Activated CD8-positive, alpha-beta memory T cell treated with anti-CD3 and anti-CD28 coated beads for 1 hour (primary cell): ENCODE measurements around the gene PRDM11.

ENCODE experiments used
- DNase-seq, 2 donors: peaks; one replicate each; pipeline ENCODE4 v3.0.0-alpha.2; 2020; ENCODE audit warnings: low read depth in 1 of 2; ENCODE audit errors: extremely low read depth in 1 of 2

Gene PRDM11

DNA sequence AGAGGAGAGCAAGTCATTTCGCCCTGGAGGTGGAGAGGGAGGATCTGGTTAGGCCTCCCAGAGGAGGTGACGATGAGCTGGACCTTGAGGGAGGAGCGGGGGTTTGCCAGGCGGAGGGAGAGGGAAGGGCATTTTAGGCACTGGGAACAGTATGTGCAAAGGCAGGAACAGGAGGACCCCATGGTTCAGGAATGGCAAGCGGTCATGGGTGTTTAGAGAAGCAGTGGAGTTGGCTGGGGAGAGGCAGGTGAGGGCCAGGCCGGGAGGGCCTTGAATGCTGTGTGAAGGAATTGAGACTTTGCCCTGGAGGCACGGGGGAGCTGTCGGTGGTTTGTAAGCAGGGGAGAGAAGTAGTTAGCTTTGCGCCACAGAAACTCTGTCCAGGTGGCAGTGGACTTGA lies 10.3 kb downstream of the PRDM11 start:
- no peak for DNase-seq

DNA sequence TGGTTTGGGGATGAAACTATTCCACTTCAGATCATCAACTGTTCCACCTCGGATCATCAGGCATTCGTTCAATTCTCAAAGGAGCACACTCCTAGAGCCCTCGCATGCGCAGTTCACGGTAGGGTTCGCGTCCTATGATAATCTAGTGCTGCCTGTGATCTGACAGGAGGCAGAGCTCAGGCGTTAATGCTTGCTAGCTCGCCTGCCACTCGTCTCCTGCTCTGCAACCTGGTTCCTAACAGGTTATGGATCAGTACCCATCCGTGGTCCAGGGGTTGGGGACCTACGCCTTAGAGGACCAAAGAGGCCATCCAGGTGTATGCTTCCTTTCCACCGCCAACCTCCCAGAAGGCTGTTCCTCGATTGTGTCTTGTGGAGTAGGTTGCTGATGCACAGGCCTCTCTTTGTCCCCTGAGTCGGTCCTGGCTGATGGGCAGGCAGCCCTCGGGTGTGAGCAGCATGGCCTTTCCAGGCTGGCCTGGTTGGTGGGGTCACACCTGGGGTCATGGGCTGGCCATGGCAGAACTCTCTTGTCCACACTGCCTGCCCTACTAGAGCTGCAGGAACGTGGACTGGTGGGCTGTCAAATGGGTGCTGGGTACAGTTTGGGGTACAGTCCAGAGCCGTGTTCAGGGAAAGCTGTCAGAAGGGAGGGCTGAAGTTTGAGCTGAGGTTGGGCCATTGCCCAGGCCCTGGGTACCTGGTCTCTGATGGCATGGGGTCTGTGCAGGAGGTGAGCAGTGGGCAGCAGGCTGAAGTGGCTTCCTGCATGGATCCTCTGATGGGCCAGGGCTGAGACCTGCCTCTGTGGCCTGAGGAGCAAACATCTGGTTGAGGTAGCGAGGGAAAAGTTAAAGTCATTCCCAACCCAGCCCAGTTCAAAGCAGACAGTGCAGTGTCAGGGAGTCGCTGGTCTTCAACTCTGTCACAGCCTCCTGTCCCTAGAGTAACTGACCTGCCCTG lies 11.1 kb downstream of the PRDM11 start:
- DNase-seq = no peak

DNA sequence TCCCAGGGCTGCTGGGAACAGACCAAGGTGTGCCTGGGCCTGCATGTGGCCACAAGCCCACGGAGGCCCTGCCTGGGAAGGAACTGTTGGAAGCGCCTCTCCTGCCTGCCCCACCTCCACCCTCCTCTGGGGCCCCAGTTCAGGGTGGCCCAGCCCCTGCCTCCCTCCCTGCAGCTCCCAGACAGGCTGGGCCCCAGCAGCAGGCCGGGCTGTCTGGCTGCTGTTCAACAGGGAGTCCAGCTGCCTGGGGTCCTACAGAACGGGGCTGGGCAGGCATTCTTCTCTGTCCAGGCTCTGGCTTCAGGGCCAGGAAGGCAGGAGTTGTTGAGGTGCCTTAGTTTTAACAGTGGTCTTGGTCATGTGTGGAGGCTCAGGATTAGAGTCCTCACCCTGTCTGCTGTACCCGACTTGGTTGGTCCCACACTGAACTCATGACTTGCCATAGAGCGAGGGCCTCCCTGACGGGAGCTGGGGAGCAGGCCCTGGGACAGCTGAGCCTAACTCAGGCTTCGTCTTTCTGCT lies 11.8 kb downstream of the PRDM11 start:
- no peak for DNase-seq

DNA sequence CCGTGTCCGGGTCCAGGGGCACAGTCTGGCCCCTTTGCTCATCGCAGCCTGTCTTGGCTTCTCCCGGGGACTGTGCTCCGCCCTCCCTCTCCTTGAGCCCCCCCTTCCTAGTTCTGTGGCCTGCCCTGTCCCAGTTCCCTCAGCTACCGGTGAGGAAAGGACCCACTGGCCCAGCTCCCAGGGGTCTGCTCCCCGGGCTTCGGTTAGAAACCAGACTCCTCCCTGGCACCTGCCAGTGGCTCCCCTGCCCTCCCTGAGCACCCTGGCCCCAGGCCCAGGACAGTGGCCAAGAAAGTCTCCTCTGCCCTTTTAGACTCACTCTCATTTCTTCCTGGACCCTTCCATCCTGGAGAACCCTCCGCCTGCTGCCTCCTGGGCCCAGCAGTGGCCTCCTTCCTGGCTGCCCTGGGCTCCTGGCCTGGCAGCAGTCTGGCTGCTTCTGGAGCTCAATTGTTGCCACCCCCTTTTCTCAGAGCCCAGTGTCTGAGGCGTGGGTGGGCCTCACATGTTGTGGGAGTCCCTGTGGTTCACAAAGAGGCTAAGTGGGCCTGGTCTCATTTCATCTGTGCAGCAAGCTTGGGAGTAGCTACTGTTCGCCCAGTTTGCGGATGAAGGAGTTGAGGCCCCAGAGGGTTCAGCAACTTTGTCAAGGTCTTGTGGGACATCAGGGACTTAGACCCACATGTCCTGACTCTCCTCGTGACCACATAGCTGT lies 12.6 kb downstream of the PRDM11 start:
- no peak for DNase-seq

DNA sequence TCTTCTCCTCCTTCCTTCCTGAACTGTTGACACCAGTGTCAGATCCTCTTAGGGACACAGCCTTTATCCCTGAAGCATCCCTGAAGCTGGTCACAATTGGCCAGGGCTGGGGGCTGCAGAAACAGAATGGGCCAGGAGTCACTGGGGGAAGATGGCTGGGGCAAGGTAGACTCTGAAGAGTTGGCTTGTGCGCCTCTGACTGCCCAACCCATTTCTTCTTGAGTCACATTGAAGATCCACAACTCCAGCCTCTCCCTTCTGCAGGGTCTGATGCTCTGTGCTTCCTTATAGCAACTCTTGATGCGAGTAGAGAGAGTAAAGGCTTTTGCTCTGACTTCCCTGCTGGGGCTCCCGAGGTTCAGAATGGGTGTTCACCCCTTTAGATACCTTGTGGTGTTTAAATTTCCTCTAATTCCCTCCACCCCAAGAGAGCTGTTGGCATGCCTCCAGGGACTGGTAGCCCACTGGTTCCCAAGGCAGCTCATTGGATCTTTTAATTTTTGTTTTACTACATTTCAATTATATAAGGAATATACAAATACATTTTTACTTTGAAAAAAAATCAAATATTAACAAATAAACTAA lies 13.4 kb downstream of the PRDM11 start:
- no peak for DNase-seq

DNA sequence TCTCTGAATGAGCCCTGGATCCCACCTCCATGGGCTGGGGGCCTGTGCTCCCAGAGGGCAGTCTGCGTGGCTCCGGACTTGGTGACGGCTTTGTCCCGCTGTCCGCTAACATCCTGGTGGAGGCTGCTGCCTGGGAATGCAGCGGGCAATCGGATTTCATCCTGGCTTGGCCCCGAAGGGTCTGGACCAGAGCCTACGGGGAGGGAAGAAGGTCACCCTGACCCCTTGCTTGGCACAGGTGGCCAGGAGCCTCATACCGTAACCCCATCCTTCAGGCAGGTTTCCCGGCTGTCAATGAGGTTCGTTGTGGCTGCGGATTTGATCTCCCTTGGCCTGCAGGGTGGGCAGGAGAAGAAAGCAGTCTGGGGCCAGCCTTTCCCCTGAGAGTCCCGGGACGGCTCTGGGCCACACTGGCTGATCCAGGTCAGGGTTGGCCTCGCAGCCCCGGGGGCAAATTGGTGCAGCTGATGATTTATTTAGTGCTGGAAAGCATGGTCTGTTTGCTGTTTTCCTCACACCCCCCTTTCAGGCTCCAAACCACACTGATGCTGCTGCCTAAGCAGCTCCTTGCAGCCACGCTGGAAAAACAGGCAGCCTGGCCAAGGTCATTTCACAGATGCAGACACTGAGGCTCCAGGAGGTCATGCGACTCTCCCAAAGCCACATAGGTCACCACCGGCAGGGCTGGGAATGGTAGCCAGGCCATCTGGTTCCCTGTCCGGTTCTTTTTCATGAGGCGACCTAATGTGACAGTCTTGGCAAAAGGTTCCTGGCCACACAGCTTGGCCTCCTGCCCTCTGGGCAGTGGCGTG lies 15.0 kb downstream of the PRDM11 start:
- no peak for DNase-seq

DNA sequence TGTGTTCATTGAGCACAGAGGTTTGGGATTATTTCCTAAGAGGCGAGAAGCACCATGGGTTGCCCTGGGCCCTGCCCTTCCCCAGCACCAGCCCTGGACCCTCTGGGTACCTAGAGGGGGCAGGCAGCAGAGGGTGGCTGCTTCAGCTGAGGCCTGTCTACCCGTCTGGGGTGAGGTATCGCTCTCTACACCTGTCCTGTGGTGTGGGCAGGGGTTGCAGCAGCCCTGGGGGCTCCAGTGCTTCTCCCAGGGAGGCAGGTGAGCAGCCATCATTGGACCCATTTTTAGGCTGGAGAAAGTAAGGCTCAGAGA lies 15.6 kb downstream of the PRDM11 start:
- DNase-seq = no peak

DNA sequence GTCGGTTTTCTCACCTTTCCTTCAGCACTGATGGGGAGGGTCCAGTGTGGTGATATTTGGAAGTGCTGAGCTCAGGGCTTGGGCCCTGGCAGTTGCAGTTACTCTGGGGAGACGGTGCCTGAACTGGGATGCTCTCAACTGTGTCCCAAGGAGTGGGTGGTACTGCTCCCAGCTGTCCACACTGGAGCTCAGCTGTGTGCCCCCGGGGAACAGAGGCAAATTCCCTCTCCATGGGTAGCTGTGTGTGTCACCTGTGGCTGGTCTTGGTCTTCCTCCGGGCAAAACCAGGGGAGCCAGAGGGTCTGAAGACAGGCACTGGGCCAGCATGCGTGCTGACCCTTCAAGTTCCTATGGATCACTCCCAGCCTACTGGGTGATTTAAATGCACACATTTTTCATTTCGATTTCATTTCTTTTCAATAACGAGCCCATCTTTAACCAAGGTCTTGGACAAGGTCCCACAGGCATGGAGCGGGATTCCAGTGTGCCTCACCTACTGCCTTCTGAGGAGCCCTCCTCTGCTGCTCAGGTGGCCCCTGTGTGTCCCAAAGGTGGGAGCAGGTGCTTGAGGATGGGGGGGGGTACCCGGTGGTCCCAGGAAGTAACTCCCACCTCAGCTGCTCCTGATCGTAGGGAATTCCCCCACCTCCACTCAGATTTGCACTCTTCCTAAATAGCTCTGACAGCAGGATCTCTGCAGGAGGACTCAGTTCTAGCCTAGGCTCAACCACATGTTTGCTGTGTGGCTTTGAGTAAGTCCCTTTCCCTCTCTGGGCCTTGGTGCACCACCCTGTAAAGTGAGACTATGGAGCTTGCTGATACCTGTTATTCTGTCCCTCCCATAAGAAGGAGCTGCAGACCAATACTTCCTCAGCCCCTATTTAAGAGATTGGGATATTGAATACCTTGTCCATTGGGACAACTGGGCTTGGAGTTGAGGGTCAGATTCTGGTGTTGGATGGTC lies 16.8 kb downstream of the PRDM11 start:
- DNase-seq = no peak

DNA sequence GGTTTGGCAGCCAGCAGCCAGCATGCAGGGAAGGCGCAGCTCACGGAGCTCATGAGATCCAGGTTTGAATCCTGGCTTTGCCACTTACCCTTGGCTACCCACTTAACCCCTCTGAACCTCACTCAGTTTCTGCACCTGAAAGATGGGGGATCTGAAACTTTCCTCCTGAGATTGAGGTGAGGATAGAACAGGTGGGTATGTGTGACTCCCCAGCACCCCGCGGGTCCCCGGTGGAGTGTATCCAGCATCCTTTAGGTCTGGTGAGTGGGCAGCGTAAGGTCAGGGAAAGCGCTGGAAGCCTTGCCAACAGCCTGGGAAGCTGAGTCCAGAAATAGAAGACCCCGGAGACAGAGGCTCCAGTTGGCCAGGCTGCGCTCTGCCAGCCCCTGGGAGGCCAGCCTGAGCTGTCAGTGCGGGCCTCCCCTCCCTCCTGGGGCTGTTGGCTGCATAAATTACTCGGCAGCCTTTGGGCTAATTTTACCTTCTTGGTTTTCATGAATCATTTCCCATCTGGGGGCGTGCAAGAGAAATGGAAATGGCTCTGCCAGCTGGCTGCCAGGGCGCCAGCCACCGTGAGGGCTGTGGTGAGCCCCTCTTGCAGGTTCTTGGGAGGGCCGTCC lies 17.6 kb downstream of the PRDM11 start:
- no peak for DNase-seq

DNA sequence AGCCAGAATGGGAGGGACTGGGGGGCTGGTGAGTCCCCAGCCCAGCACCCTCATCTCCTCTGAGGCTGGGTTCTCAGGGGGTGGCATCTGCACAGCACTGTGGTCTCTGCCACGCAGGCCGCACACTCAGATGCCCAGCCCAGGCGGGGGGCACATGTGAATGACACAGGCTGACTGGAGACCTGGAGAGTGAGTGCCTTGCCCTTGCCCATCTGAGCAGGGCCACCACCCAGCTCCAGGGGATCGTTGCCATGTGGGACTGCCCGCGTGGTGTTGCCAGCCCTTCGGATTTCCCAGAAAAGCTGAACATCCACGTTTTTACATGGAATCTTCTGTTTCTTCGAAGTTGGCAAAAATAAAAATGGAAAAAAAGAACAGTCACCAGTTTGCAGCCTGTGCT lies 18.9 kb downstream of the PRDM11 start:
- no peak for DNase-seq

DNA sequence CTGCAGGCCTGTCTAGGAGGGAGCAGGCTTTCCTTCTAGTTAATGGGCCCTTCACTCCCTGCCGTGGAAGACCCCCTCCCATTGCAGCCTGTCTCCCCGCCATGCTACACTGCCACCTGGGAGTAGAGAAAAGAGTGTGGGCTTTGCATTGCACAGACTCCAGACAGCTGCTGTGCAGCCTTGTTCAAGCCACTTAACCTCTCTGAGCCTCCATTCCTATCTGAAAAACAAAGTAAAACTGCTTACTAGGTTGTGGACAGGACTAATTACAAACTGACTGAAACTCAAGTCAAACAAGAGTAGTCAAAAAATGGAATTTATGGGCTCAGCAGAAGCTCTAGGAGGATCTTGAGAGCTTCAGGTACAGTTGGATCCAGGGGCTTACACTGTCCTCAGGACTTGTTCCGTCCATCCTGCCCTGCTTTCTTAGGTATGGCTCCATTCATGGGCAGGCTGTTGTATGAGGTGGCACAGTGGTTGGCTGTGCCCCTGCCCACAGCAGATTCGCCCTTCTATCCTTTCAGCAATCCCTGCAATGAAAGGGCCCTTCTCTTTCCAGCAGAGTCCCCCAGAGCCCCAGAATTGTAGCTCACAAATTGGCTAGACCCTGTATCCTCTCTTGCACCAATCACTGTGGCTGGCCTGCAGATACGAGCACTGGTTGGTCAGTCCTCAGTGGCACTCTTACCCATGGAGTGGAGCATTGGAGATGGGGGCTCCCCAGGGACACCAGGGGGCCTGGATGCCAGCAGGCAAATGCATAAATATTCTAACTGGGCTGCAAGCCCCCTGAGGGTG lies 19.6 kb downstream of the PRDM11 start:
- DNase-seq = no peak

DNA sequence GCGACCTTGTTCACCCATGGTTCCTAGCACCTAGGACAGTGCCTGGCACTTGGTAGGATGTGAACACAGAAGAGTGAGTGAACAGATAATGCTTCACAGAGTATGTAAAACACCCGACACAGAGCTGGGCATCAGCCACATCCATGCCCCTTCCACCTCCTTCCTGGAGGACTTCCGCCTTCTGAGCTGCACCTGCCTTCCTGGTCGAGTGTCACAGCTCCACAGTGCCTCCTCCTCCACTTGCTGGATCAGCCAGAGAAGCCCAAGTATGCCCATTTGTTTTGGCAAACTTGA lies 20.1 kb downstream of the PRDM11 start:
- no peak for DNase-seq

DNA sequence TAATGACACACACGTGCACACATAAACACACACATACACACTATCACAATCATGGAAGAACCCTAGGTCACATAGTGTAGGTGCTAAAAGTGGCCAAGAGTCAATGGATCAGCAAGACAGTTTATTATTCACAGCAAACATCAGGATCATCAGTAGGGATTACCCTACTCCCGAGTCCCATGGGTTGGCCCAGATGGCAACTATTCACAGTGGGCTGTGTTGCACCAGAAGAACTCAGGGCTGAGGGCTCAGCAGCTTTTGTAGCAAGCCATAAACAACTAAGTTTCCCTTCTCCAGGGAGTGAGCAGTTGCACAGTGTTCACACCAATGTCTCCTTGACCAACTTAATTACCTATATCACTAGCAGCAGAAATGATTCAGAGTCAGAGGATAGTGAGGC lies 20.8 kb downstream of the PRDM11 start:
- no peak for DNase-seq

DNA sequence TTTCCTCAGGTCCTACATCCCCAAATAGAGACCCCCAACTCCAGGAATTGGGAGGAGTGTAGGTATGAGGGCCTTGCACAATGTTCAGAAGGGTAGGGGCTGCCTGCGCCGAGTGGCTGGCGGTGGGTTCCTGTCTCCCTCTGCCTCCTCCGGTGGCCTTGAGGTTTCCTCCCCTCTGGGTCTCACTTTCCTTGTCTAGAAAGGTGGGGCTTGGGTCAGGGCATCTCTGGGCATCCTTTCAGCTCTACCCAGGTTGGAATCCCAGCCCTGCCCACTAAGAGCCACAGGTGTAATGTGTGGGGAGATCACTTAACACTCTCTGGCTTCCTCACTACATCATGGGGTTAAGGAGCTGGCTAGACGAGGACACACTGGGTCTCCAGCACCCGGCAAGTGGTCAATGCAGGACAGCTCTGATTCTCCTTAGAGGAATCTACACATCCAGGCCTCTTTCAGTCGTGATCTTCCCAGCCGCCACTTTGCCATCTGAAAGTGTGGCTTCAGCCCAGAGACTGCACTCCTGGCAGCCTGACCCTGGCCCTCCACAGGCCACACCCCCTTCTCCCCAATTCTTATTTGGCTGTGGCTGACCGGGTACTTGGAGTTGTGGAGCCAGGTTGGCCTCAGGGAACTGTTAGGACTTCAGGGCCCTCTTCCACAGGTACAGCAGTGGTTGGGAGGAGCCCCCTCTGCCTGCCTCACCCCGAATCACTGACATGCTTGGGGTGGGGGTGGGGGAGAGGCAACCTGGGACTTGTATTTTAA lies 22.1 kb downstream of the PRDM11 start:
- DNase-seq = no peak

DNA sequence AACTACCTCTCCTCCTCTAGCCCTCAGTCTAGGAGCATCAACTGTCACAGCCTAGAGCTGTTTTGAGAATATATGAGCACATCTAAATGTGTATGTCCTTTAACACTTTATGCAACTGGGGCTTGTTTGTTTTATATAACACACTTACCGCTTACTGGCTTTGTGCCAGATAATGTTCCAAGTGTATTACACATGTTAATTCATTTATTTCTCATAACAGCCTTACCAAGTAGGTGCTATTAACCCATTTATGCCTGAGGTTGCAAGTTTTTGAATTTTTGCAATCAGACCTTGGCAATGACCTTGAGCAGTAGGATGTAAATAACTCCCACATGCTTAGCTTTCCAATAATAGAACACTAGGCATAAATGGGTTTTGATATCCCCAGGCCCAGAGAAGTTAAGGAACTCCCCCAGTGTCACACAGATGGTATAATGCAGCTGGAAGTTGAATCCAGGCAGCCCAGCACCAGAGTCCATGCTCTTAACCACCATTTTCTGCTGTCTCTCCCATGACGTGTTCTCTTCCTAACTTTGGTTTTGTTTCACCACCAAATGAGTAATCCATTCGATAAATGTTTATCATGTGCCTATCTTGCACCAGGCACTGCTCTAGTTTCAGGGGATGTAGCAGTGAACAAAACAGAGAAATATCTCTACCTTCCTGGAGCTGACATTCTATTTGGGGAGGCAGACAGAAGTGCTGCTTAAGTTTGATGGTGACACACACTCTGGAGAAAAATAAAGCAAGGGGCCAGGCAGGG lies 23.1 kb downstream of the PRDM11 start:
- DNase-seq = no peak

DNA sequence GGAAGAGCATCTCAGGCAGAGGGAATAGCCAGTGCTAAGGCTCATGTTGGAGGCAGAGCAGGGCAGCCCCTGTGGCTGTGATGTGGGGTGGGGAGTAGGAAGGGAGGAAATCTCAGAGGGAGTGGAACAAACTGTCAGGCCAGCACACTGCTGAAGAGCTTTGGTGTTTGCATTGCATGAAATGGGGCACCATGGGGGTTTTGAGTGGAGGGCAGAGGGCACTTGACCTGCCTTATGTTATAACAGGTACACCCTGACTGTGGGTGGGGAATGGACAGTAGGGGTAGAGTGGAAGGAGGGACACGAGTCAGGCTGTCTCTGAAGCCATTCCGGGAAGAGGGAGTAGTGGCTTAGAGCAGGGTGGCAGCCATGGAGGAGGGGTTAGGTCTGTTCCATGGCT lies 24.0 kb downstream of the PRDM11 start:
- no peak for DNase-seq

DNA sequence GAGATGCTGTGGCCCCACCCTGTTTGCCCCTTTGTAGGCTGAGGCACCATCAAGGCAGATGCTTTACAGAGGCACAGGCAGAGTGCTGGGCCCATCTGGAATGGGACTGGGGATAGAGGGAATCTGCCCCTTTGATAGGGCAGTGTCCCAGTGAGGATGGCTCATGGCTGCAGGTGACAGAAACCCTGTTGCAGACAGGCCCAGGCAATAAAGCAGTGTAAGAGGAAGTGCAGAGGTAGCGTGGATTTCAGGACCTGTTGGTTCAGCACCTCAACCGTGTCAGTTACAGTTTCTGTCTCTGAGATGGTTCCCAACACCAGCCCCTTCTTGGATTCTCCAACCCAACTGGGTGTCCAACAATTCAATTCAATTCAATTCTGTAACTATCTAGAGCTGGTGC lies 25.1 kb downstream of the PRDM11 start:
- DNase-seq = no peak
